ENCODE results near the gene ZSWIM8.

DNA sequence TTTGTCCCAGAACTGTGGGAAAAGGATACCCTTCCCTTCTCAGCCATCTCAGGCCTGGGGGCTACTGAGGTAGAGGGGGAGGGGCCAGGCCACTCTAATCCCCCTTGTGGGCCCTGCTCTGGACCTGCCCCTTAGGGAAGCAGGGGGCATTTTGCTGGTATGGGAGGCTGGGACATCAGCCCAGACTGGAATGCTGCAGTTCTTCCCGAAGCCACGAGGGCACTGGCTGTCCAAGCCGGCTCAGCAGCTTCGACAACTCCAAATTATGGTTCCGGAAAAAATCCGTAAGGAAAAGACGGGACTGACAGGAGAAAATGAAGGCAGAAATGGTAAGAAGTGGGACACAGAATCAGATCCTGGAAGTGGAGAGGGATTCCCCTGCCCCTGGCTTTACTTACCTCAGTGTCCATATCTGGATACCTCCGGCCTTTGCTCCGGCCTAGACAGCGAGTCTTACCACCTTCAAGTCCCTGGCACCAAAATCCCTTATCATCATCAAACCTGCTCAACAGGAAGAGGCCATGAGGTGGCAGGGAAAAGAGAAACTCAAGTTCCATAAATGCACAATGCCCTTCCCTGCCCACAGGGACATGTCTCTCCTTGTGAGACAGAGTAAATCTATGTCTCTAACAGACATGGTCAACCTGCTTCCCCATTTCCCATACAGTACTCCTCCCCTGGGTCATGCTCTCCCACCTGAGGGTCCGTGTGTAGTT is 17.0 kb downstream of the ZSWIM8 start:
- TF ChIP-seq, protein P1, sequence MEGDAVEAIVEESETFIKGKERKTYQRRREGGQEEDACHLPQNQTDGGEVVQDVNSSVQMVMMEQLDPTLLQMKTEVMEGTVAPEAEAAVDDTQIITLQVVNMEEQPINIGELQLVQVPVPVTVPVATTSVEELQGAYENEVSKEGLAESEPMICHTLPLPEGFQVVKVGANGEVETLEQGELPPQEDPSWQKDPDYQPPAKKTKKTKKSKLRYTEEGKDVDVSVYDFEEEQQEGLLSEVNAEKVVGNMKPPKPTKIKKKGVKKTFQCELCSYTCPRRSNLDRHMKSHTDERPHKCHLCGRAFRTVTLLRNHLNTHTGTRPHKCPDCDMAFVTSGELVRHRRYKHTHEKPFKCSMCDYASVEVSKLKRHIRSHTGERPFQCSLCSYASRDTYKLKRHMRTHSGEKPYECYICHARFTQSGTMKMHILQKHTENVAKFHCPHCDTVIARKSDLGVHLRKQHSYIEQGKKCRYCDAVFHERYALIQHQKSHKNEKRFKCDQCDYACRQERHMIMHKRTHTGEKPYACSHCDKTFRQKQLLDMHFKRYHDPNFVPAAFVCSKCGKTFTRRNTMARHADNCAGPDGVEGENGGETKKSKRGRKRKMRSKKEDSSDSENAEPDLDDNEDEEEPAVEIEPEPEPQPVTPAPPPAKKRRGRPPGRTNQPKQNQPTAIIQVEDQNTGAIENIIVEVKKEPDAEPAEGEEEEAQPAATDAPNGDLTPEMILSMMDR (IDR thresholded peaks at IDR 0.05 in 2 of 3, conservative IDR thresholded peaks at IDR 0.05 in 1 of 3; ENCODE audit: control insufficient read depth in 2 of 3, extremely low read depth in 1 of 3, insufficient read depth in 1 of 3, low read depth in 3 of 3, low read length in 3 of 3), result no peak
- TF ChIP-seq POLR2AphosphoS5 (IDR thresholded peaks at IDR 0.05; ENCODE audit: low read length) (0 out of 2 replicates have a peak, but pooled peaks have one; percentile 10), YBX1 (IDR thresholded peaks at IDR 0.05) (no peak), ZNF274 (IDR thresholded peaks at IDR 0.05; ENCODE audit: insufficient read depth, insufficient read length) (no peak), RFX5 (IDR thresholded peaks at IDR 0.05; ENCODE audit: low read depth, low read length) (no peak), MYC (IDR thresholded peaks at IDR 0.05; ENCODE audit: insufficient read depth, insufficient read length, insufficient replicate concordance, low read length, severe bottlenecking) (no peak), TCF7 (IDR thresholded peaks at IDR 0.05; ENCODE audit: borderline replicate concordance) (no peak), IKZF1 (conservative IDR thresholded peaks at IDR 0.05) (0 out of 2 replicates have a peak, but pooled peaks have one; percentile 14)

All from GM12878 (cell line).